ENCODE measurements around the gene TGM3.

GRCh38 chr20:2380601-2381000, 84.8 kb downstream of the TGM3 start, which contains the start of gene TGM6:
- TF ChIP-seq CTCF (conservative IDR thresholded peaks at IDR 0.05) (no peak), EZH2 (IDR thresholded peaks at IDR 0.05; ENCODE audit: low read depth) (no peak)
